ENCODE data around the gene ARF1.

Gene ARF1

DNA sequence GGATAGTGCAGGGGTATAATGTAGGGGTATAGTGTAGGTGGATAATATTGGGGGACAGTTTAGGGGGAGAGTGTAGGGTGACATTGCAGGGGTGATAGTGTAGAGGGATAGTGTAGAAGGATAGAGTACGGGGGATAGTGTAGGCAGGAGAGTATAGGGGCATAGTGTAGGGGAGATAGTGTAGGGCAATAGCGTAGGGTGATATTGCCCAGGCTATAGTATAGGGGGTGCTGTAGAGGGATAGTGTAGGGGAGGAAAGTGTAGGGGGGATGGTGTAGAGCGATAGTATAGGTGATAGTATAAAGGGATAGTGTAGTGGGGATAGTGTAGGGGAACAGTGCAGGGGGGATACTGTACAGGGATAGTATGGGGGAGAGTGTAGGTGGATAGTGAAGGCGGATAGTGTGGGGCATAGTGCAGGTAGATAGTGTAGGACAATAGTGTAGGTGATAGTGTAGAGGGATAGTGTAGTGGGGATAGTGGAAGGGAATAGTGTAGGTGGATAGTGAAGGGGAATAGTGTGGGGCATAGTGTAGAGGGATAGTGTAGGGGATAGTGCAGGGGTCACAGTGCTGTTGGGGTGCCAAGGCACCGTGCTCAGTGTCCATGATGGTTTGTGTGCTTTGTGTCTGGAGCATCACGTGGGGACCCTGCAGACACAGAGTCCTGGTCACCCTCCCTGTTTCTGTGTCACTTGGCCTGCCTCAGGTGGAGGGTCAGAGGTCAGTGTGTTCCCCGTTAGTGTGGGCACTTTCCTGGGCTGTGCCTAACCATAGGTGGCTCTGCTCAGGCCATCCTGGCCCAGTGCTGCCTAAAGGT lies 10.5 kb upstream of the ARF1 start:
- no peak for DNase-seq

- DNase-seq = no peak
These were observed 9.9 kb upstream of the ARF1 start for GRCh38 chr1:228072658-228073043.

GRCh38 chr1:228073061-228073856 lies 9.2 kb upstream of the ARF1 start:
- DNase-seq = no peak

GRCh38 chr1:228073857-228074545 lies 8.5 kb upstream of the ARF1 start:
- no peak for DNase-seq

DNA sequence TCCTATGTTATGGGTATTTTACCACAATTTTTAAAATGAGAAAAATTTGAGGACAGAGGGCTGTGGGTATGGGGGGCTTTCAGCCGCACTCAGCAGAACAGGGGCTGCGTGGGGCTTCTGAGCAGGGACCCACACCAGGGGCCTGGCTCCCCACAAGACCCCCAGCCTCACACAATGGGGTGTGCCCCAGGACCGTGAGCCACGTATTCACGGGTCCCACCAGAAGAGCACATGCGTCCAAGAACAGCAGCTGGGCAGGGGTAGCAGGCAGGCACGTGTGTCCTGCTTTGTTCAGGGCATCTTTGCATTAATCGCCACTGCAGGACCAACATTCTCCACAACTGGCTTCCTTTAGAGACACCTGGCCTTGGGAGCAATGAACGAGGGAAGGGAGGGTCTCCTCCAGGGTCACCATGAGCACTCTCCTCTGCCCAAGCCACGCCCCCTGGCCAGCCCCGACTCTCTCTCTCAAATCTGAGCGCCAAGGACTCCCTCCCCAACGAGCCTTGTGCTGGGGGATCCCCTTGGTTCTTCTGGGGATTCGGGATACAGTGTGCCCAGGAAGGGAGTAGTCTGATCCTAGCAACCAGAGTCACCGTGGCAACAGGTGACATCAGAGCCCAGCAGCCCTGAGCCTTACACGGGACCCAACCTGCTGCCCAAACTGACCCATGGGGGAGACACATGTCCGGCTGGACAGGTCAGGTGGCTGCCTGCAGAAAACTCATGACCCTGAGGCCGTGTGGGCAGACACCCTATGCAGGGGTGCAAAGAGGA lies 7.4 kb upstream of the ARF1 start:
- no peak for DNase-seq

DNA sequence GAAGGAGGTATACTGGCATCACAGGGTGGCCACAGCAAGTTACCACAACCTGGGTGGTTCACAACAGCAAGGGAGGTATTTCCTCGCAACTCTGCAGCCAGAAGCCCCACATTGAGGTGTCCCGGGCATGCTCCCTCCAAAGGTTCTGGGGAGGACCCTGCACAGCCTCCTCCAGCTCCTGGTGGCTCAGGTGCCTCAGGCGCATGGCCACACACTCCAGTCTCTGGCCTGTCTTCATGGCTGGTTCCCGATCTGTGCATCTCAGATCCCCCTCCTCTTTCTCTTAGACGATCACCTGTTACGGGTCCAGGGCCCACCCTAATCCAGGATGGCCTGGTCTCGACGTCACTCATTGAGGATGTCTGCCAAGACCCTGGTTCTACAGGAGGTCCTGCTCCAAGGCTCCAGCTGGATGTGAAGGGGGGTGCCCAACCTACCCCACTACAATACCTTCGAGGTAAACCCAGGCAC lies 6.7 kb upstream of the ARF1 start:
- no peak for DNase-seq

DNA sequence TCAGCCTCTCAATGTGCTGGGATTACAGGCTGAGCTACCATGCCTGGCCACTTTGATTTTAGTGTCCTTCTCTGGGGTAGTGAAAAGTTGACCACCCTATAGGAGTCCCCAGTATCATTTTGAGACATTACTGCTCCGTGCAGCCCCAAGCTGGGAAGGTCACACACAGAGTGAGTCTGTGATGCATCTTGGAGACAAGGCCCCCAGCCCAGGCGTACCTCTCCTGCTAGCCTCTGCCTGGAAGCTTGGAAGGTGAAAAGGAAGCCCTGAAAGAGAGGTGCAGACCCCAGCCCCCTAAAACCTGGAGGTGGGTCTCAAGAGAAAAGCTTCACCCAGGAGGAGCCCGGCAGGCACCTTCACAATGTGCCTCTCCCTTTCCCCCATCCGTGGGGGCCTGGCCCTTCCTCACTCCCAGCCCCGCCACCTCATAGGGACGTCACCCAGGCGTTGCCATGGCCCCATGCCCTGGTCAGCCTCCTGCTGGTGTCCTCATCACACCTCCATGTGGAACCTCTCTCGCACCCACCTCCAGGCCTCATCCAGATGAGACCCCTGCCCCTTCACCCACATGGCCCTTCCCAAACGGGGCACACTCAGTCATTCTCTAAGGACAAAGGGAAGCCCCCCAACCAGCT lies 5.6 kb upstream of the ARF1 start:
- DNase-seq = no peak

GRCh38 chr1:228077565-228078330 lies 4.8 kb upstream of the ARF1 start:
- no peak for DNase-seq

GRCh38 chr1:228079013-228079412 lies 3.5 kb upstream of the ARF1 start:
- DNase-seq = no peak

DNA sequence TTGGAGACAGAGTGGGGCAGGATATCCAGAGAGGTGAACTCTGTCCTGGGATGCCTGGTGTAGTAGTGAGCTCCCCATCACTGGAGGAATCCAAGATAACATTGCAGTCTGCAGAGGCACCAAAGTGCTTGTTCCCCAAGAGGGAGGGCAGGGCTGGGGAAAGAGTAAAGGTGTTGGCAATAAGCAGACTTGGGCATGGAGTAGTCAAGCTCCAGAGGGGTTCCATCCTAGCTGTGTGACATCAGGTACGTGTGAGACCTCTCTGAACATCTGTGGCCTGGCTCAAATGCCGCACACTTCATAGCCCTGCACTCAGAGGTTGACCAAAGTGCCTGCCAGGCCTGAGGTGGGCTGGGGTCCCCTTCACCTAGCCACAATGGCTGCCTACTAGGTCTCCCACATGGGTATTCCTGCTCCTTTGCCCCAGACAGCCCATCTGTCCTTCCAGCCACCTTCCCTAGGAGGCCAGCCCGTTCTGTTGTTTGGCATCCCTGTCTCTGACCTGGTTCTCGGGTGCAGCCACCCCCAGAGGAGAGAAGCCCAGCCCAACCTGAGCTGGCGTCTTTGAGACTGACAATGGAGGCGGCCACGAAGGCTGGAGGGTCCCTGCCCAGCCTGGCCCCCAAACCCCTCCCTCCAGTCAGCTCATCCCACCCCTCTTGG lies 2.8 kb upstream of the ARF1 start:
- no peak for DNase-seq

- no peak for DNase-seq
These were observed 1.4 kb upstream of the ARF1 start for GRCh38 chr1:228081144-228081543.

DNA sequence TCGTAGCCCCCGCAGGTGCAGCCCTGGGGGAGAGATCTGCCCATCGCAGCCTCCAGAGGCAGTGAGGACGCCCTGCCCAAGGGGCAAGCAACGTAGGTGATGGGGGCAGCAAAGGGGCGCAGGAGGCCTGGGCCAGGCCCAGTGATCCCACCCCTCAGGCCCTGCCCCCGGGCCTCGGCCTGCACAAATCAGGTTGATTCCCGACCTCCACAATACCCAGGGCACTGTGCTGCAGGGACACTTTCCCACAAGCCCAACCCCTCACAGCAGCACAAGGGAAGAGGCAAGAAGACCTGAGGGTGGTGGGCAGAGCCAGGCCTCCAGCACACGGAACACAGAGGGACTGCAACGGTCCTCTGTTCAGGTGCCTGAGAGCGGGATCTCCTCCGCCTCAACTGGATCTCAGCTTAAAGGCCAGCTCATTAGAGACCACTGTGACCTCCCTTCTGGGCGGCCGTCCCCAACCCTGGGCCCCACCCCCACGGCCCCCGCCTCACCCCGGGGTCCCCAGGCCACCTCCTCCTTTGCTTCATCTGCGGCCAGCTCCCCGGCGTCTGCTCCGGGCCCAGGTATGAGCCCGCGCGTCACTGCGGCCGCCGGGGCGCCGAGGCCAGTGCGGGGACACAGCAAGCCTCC lies 812 bp upstream of the ARF1 start:
- DNase-seq = no peak

- DNase-seq = no peak
These were observed 686 bp downstream of the ARF1 start for GRCh38 chr1:228082918-228083870.

- no peak for DNase-seq
These were observed 1.4 kb downstream of the ARF1 start for GRCh38 chr1:228083871-228084278.

DNA sequence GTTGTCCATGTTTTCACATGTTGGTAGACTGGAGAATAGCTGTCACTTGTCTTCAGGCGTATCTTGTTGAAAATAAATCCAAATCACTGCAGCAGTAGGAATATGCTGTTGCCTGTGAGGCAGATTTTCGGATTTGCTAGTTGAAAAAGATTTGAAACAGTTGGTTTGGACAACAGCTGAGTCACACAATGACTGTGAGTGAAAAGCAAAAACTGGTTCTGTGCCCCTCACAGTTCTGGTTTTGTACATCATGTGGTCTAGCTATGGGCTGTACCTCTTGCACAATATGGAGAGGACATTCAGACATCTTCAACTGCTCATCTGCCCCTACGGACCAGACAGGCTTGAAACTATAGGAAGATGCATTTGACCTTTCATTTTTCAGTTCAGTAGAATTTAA lies 1.8 kb downstream of the ARF1 start:
- peak; percentile 26 for DNase-seq

GRCh38 chr1:228084797-228085196 lies 2.3 kb downstream of the ARF1 start:
- no peak for DNase-seq

DNA sequence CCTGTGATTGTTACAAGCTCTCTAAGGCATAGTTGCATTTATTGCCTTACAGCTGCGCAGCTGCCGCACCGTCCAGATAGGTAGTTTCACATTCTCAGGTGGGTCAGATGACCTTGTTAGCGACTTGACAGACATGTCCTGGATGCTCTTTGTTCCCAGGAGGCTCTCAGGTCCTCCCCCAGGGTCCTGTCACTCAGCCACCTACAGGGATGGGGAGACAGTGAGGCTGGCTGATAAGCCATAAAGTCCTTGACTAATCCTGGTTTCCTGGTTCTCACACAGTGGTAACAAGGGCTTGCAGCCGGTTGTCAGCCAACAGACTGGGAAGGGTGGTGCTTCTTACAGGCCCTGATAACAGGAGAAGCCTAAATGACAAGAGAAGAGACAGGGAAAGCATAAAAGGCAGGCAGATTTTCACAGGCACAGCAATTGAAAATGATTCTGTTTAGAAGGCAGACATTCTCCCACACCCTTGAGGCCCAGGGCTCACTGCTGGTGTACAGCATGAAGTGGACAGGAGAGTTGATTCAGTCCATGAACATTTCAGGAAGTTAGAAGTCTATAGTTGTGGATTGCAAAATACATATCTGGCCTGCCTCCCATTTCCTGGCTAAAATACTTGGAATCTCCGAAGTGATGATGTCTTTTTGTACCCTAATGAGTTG lies 2.9 kb downstream of the ARF1 start:
- no peak for DNase-seq

DNA sequence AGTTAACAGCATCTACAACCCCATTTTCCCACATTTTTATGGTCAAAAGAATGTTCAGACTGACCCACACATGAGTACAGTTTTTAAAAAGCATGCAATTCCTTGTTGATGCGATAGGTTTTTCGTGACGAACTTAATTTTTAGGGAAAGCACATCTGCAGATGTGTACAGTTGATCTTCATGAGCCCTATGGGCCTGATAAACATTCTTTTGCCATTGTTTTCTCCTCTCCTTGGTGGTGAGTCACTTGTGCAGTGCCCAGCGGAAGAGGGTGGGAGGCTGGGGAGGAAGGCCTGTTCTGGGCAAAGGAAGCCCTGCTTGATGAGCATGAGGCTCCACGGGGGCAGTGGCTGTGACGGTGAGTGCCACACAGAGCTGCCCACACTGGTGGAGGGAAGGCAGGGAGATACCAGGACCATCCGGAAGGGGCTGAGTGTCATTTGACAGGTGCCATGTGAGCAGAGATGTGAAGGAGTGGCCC lies 5.3 kb downstream of the ARF1 start:
- no peak for DNase-seq

Data from CD4-positive, alpha-beta T cell treated with Interleukin-4 for 4 hours (primary cell).